Hematopoietic multipotent progenitor cell treated with erythropoietin and hydrocortisone succinate and interleukin-3 and kit ligand, for 6 days (in vitro differentiated cells): ENCODE measurements around the gene COL7A1.

Source experiments
- DNase-seq: peaks from one replicate; pipeline ENCODE4 v3.0.0-alpha.2; 2015

The COL7A1 gene

DNA sequence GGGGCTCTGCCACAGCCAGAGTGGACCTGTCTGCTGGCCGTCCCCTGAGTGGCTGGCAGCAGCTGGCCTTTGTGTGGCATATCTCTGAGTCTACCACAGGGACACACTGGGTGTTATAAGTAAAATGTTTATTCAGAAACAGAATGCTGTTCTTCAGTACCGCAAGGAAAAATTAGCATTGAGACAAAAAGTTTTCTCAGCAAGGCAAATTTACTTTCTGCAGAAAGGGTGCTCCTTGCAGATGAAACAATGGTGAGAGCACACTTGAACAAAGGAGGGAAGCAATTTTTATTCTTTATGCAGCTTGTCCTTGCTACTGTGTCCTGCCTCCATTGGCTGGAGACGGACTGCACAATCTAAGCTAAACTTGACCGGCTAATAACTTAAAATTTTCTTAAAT lies 22.4 kb upstream of the COL7A1 start:
- no peak for DNase-seq

- no peak for DNase-seq
Observed at GRCh38 chr3:48614044-48614443, 18.9 kb upstream of the COL7A1 start.

DNA sequence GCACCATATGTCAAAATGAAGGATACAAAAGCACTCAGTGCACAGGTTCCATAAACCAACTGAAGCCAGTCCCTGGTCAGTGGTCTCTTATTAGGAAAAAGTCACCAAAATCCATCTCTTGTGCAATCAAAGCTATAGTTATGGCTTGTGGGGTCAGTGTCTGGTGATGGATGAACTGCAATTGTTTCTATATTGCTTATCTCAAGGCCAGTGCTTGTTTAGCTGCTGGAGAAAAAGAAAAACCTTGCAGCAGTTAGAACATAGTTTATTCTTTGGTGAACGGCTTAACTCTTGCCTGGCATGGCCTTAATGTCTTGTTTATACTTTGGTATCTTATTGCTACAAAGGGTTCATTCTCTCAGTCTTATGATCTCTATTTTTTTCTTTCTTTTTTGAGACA lies 17.2 kb upstream of the COL7A1 start:
- DNase-seq: no peak

DNA sequence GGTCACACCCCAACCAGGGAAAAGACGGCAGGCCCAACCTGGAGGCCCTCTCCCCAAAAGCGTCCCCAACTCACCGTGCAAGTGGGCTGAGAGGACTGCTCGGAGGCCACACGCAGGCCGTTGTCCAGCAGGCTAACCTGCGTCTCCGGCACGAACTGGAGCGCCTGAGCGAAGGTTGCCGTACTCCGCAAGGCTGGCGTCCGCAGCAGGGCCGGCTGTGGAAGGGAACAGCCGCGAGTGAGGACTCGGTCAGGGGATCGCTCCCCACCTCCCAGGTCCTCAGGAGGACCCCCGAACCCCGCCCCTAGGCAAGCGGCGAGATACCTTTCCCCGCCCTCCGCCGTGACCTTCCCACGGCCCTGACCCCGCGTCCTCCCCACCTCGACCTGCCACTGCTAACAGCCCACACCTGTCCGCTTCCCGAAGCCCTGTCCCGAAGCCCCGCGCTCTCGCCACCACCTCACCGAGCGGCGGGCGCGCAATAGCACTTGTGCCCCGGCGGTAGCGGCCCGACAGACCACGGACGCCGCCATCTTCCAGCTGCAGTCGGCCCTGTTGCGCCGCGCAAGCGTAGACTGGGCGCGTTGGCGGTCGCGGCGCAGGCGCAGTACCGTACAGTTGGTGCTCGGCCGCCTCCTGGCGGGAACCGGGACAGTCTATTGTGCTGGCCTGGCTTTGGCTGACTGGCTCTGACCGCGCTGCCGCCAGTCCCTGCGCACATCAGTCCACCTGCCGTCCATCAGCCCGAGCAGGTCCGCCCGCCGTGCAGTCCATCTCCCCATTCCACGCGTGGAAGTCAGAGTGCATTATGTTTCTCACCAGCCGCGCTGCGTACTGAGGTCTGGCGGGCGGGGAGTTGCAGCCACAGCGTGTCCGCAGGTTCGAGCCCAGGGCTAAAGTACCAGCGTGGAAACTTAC lies 14.2 kb upstream of the COL7A1 start, which contains the start of gene UQCRC1:
UQCRC1 (minus strand) TSS at position 559 of the 918 bp plus-strand sequence; CDS start at position 533, 26 bp downstream.
- DNase-seq: peak; percentile 97

DNA sequence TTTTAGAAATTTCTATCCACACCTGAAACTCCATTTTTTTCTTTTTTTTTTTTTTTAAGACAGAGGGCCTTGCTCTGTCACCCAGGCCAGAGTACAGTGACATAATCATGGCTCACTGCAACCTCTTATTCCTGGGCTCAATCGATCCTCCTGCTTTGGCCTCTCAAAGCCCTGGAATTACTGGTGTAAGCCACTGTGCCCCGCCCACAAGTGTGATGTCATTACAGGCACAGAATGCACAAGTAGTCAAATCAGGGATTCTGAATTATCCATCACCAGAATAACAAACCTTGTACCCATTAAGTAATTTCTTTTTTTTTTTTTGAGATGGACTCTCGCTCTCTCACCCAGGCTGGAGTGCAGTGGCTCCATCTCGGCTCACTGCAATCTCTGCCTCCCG lies 12.4 kb upstream of the COL7A1 start:
- DNase-seq: peak; percentile 39

GRCh38 chr3:48601622-48601994 lies 6.5 kb upstream of the COL7A1 start:
- DNase-seq: no peak

- DNase-seq: no peak
Observed at GRCh38 chr3:48600711-48601621, 5.8 kb upstream of the COL7A1 start.

DNA sequence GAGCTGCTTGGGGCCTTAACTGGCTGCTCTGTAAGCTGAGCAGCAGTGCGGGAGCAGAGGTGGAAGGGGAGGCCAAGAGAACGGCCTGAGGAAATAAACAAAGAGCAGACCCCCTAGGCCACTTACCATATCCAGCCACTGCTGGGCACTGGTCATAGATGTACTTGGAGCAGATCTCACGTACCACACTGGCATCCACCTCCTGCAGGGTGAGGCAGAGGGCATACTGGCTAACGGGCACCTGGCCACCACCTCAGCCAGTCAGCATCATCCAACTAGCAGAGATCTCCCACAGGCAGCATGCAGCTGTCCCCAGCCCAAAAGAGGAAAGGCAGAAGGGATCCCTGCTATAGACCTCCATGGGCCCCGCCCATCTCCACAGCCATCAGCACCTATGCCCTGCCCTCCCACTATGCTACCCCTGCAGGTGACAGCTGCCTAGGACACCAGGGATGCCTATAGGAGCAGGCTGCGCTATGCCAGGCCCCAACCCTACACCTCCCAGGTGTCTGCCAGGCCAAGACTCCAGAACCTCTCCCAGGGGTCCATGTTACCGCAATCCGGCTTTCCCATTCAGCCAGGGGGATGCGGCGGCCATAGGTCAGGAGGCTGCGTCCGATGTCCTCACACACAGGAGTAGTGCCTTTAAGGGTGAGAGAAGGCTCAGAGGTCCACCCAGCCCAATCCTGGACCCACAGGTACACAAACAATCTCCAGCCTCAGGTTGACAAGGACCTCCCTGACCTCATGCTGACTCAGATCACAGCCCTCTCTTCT lies 4.6 kb upstream of the COL7A1 start:
- no peak for DNase-seq

- DNase-seq: no peak
Observed at GRCh38 chr3:48599077-48599501, 4.0 kb upstream of the COL7A1 start.

- DNase-seq: no peak
Observed at GRCh38 chr3:48598323-48599076, 3.4 kb upstream of the COL7A1 start.

DNA sequence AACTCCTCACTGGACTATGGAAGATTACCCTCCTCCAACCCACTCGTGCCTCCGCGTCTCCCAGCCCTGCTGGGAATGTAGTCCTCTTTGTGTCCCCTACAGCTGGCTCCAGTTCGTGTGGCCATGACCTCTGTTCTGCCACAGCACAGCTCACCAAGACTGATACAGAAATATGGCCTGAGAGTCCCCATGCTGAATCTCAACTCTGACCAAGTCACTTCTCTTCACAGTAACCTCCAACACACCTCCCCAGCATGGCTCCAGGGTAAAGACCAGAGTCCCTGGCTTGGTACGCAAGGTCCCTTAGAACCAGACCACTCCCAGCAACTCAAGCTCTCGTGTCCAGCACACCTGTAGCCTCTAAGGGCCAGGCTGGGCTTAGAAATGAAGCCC lies 2.3 kb upstream of the COL7A1 start:
- no peak for DNase-seq

DNA sequence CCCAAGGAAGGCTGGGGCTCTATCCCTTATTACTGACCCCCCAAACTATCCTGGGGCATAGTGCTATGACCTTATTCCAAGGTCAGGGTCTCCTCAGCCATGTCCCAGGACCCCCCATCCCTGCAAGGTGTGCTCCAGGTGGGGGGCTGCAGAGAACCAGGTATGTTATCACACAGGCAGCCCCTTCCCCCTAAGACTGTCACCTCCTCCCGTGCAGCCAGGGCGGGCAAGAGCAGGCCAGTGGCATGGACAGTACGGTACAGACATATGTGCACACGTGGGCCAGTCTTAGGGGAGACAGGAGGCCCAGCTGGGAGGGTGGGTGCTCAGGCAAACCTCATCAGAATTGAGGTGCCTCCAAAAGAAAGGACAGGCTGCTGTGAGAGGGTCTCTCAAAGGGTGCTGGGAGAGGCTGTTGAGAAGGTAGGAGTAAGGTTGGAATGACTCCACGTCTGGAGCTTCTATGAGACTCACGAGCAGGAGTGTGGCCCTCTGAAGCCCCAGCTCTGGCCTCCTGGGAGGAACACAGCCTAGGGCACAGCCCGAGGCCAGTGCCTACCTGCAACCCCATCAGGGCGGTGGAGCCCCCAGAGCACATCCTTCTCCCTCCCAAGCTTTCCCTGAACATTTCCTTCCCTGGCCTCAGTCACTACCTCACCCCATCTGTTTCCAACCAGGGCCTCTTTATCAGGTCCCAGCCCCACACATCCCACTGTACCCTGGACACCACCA lies 1.7 kb upstream of the COL7A1 start:
- DNase-seq: no peak

- no peak for DNase-seq
Observed at GRCh38 chr3:48596157-48596556, 1.0 kb upstream of the COL7A1 start.

GRCh38 chr3:48595526-48596121 lies 495 bp upstream of the COL7A1 start:
- peak; percentile 31 for DNase-seq

DNA sequence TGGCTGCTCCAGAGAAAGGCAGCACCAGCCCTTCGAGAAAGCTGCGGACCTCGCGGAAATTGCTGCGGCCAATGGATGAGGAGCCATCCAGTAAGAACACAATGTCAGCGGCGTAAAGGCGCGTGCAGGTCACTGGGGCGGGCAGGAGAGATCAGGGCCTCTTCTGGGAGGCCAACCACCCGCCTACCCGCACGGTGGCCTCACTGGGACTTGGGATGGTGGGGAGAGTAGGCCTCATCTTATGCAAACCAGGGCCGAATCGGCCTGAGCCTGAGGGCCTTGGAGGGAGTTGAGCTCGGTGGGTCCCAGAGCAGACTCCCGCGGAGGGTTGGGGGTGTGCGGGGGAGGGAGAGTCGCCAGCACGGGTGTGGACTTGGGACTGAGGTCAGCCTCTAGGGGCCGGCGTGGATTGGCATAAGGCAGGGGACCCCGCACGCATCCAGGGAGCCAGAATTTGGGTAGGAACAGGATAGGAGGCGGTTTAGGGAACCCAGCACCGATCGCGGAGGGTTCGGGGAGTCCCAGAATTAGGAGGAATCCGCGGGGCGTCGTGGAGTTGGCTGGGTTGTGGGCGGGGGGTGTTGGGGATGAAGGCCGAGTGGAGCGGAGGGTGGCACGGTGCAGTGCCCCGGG lies 596 bp downstream of the COL7A1 start:
- DNase-seq: no peak

DNA sequence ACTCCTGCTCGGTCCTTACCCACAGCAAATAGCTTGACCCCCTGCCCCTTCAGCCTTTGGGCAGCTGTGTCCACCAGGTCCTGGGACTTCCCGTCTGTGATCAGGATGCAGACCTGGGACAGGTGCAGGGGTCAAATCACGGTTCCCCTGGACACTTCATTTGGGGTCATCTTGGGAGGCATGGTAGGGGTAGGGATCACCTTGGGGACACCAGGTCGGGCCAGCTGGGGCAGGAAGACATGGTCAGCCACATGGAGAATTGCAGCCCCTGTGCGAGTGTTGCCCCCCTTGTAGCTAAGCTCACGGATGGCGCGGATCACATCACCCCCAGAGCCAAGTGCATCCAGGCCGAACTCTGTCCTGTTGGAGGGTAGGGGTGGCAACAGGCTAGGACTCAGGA lies 1.8 kb downstream of the COL7A1 start:
- DNase-seq: no peak

DNA sequence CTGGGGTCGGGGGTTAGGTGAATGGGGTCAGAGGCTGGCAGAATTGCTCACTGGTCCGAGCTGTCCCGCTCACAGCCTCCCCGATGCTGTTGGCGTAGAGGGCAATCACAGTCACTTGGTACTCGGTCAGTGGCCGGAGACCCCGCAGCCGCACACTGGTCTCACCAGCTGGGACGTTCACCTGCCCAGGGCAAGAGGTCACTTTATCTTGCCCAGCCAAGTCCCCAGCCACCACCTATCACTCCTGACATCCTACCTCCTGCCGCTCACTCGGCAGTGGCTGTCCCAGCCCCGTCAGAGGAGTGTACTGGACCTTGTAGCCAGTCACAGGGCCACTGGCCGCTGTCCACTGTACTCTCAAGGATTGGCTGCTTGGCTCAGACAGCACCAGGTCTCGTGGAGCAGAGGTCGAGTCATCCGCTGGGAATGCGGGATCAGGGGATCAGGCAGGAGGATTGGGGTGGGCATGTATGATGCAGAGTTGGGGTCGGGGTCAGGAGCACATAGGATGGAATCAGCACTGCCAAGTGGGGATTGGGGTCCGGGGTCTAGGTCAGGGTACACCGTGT lies 2.5 kb downstream of the COL7A1 start:
- no peak for DNase-seq

- no peak for DNase-seq
Observed at GRCh38 chr3:48591886-48592518, 3.1 kb downstream of the COL7A1 start.

DNA sequence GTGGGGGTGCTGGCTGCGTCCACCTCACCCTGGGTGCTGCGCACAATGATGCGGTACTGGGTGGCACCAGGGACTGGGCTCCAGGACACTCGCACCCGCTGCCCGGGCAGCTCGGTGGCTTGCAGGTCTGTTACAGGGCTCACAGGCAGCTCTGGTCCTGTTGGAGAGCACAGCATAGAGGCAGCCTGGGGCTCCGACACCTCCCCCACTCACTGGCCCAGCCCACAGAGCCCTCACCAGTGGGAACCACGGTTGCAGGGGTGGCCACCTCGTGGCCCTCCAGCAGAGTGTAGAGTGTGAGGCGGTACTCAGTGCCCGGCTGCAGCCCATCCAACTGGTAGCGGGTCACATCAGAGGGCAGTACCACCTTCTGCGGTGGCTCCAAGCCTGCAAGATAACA lies 3.7 kb downstream of the COL7A1 start:
- no peak for DNase-seq

DNA sequence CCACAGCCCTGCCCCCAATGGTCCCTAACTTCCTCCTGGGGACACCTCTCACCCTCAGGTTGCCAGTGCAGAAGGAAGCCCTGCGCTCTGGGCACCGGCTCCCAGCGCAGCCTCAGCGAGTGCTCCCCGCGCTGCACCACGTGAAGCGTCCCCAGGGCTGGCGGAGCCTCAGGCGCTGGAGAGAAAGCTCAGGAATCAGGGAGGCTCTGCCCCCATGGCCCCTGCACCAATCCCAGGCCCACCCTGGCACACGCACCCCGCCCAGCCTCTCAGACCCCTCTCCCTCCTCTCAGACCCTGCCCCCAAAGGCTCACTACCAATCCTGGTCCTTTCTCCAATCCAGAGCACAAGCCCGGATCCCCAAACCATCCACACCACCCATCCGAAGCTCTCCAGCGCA lies 6.9 kb downstream of the COL7A1 start:
- DNase-seq: no peak
